GM21423 (cell line): ENCODE measurements around the gene ADK.
"Not testable (repeated sequence)": the region's sequence is repeated elsewhere in the genome, so short reads cannot be mapped to it uniquely, and the experiment has no call there.

Experiments used
- ATAC-seq: cut with Tn5 transposase; IDR thresholded peaks from one replicate; pipeline ENCODE4 v1.9.1; 2021; ENCODE audit warnings: mild to moderate bottlenecking, moderate library complexity; ENCODE audit not compliant: unreplicated experiment

Gene ADK

GRCh38 chr10:74457478-74457877 lies 306.5 kb downstream of the ADK start:
- ATAC-seq = not testable (repeated sequence)

DNA sequence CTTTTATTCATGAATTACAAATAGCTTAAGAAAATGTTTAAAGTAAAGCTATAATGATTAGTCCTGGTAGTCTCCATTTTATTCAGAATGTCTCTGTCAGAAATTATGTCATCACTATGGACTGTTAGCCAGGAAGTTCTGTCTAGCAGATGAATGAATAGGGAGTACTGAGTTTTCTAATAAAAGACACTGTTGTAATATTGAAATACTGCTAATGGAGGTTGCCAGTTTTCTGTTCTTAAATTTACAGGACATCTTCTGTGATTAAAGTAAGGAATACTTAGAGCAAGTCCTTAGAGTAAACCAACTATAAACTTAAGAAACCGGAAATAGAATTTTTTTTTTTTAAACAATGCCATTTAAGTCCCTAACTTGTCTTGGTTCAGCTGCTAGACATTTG lies 309.8 kb downstream of the ADK start:
- no peak for ATAC-seq

GRCh38 chr10:74474022-74474713 lies 323.1 kb downstream of the ADK start:
- no peak for ATAC-seq

DNA sequence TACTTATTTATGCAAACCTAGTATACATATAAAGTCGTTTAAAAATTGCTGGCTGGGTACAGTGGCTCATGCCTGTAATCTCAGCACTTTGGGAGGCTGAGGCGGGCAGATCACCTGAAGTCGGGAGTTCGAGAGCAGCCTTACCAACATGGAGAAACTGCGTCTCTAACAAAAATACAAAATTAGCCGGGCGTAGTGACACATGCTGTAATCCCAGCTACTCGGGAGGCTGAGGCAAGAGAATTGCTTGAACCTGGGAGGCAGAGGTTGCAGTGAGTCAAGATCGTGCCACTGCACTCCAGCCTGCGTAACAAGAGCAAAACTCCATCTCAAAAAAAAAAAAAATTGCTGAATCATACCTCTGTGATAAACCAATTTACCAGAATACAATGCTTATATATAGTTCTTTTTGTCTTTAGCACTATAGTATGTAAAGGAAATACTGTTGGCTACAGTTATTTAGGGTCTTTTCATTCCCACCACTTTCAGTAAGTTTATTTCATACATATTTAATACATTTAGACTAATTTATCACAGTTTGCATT lies 325.2 kb downstream of the ADK start:
- ATAC-seq = not testable (repeated sequence)

DNA sequence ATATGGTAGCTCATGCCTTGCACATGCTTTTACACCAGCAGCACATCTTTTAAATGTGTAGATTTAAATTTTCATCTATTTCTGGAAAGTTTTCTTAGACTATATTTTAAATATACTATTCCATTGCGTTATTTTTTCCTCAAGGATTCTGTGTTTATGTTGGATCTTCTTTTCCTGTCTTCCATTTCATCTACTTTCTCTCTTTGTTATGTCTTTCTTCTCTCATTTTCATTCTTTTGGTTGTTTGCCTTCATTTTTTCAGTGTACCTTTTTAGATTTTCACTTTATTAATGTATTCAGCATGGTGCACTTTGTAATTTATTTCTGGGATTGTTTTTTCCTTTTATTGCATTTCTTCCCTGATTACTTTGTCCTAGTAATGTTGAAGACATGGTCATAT lies 329.8 kb downstream of the ADK start:
- no peak for ATAC-seq

- no peak for ATAC-seq
Observed at GRCh38 chr10:74483356-74483755, 332.3 kb downstream of the ADK start.

GRCh38 chr10:74485283-74485682 lies 334.3 kb downstream of the ADK start:
- ATAC-seq = no peak

DNA sequence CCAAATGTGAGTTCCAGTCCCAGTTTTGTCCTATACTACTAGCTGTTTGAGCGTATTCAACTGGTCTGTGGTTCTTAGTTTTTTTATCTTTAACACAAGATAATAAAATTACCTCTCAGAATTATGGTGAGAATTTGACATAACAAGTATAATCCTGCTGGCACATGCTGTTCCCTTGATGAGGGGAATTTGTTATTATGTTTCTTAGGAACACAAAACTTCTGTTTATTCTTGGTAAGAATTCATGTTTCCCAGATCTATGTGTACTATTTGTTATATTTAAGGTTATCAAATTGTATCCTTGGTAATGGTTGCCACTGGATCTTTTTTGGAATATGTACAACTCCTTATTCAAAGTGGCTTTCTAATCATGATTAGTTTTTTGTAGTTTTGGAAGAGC lies 335.6 kb downstream of the ADK start:
- ATAC-seq = no peak

GRCh38 chr10:74488907-74489306 lies 337.9 kb downstream of the ADK start:
- ATAC-seq = no peak

DNA sequence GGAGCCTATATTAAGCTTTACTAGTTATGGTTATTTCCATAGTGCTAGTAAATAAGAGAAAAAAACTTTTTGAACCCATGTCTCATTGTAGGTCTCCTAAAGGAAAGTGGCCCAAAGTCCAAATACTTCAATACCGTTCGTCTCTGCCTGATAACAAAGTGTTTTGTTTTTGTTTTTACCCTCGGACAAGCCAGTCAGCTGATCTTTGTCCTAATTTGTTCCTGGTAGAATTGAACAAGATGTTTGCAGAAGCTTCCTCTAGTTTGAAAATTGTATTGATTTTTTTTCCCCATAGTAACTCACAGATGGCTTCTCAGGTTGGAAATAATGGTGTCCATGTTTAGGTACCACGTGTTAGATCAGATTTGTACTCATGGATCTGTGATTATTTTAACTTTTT lies 339.5 kb downstream of the ADK start:
- ATAC-seq = no peak

- ATAC-seq = no peak
Observed at GRCh38 chr10:74491014-74491413, 340.0 kb downstream of the ADK start.

DNA sequence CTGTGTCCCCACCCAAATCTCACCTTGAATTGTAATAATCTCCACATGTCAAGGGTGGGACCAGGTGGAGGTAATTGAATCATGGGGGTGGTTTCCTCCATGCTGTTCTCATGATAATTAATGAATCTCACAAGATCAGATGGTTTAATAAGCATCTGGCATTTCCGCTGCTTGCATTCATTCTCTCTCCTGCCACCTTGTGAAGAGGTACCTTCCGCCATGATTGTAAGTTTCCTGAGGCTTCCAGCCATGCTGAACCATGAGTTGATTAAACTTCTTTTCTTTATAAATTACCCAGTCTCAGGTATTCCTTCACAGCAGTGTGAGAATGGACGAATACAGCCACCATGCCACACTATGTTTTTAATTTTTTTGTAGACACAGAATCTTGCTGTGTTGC lies 345.3 kb downstream of the ADK start:
- ATAC-seq = not testable (repeated sequence)

GRCh38 chr10:74498664-74499063 lies 347.6 kb downstream of the ADK start:
- ATAC-seq = not testable (repeated sequence)

- no peak for ATAC-seq
Observed at GRCh38 chr10:74500026-74500704, 349.1 kb downstream of the ADK start.

DNA sequence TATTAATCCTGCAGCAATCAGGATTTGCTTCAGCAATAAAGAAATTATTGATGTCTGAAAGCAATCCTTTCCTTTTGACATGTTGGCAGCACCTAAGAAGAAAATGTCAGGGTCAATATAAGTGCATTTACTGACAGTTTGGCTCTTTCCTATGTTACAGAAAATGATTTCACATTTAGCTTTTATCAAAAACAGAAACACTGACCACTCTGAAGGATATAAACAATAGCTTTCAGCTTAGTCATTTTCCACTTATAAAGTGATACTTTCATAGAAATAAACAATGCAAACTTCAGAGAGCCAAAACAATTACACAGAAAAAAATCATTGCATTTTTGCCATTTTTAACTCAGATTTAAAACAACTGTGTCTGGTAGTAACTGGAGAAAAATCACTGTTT lies 349.8 kb downstream of the ADK start:
- ATAC-seq = no peak

DNA sequence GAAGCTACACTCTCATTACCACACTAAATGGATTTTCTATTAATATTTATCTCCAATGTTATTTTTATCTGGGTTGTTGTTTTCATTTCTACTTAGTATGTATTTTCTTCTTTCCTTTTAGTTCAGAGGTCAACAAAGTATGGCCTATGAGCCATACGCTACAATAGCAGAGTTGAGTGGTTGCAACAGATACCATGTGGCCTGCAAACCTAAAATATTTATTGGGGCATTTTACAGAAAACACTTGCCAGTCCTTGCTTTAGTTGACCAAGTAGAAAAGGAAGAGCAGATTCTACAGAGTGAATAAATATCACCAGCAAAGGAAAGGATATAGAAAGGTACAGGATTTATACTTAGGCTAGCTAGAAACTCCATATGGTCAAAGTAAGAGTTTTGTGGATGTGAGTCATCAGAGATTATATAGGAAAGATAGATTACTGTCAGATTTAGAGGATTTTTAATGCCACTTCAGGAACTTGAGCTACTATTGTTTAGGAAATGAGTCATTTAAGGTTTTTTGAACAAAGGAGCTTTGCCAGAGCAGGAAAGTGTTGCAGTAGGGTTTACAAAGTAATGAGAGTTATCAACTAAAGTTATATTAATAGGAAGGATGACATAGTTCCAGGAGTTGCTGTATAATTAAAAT lies 352.1 kb downstream of the ADK start:
- ATAC-seq = no peak

DNA sequence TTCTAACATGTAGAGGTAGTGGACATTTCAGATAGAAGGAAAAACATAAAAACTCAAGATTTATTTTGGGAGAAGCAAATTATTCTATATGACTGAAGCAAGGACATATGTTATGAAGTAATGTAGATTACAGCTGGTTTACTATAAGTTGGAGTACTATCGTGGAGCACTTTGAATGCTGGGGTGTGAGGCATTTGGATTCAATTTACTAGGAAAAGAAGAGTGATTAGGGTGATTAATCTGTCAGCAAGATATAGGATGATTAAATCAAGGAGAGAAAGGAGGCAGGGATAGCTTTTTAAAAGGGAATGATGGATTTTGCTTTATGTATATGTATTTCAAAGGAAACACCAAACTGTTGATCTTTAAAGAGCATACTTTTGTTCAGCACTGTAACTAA lies 356.9 kb downstream of the ADK start:
- no peak for ATAC-seq

DNA sequence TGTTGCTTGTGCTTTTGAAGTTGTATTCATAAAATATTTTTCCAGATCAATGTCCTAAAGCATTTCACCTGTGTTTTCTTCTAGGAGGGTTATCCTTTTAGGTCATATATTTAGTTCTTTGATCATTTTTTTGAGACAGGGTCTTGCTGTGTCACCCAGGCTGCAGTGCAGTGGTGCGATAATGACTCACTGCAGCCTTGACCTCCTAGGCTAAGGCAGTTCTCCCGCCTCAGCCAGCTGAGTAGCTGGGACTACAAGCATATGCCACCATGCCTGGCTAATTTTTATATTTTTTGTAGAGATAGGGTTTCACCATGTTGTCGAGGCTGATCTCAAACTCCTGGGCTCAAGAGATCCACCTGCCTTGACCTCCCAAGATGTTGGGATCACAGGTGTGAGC lies 359.6 kb downstream of the ADK start:
- no peak for ATAC-seq

DNA sequence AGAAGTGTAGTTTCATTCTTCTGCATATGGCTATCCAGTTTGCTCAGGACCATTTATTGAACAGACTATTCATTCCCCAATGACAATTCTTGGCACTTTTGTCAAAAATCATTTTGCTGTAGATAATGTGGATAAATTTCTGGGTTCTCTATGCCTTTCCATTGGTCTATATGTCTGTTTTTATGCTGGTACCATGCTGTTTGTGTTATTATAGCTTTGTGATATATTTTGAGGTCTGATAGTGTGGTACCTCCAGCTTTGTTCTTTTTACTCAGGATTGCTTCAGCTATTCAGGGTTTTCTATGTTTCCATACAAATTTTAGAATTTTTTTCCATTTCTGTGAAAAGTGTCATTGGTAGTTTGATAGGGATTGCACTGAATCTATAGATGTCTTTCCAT lies 360.0 kb downstream of the ADK start:
- no peak for ATAC-seq

GRCh38 chr10:74514322-74514721 lies 363.3 kb downstream of the ADK start:
- ATAC-seq = no peak

- no peak for ATAC-seq
Observed at GRCh38 chr10:74518061-74518460, 367.0 kb downstream of the ADK start.

GRCh38 chr10:74521526-74521925 lies 370.5 kb downstream of the ADK start:
- no peak for ATAC-seq
